MM.1S (cell line): ENCODE measurements around the gene PAPLN.

Experiments used
- DNase-seq: peaks from one replicate; pipeline ENCODE4 v3.0.0-alpha.2; 2015
- H2AFZ ChIP-seq: fragments of 300-600 bp; sonication (generic); 2 replicates; pipeline ENCODE4 v1.6.0; 2016; ENCODE audit warnings: antibody characterized with exemption, low read length
- H3F3A ChIP-seq: fragments of 300-600 bp; sonication (generic); 2 replicates; pipeline ENCODE4 v1.6.1; 2016; ENCODE audit warnings: mild to moderate bottlenecking, antibody characterized with exemption, low read length, moderate library complexity, mixed read lengths; ENCODE audit not compliant: insufficient read depth
- H3K27ac ChIP-seq: fragments of 300-600 bp; sonication (generic); 2 replicates; pipeline ENCODE4 v1.5.1; 2016; ENCODE audit warnings: mild to moderate bottlenecking, low read length
- H3K27me3 ChIP-seq: fragments of 300-600 bp; sonication (generic); replicated peaks from 2 replicates; pipeline ENCODE4 v1.6.0; 2016; ENCODE audit warnings: low read length; ENCODE audit not compliant: insufficient read depth
- H3K36me3 ChIP-seq: fragments of 300-600 bp; sonication (generic); replicated peaks from 2 replicates; pipeline ENCODE4 v1.6.1; 2016; ENCODE audit warnings: mild to moderate bottlenecking, low read length, mixed read lengths; ENCODE audit not compliant: insufficient read depth
- H3K4me1 ChIP-seq: fragments of 300-600 bp; sonication (generic); 2 replicates; pipeline ENCODE4 v1.6.1; 2016; ENCODE audit warnings: low read length, mixed read lengths
- H3K4me2 ChIP-seq: fragments of 300-600 bp; sonication (generic); 2 replicates; pipeline ENCODE4 v1.6.0; 2016; ENCODE audit warnings: low read depth, low read length
- H3K4me3 ChIP-seq: fragments of 300-600 bp; sonication (generic); 2 replicates; pipeline ENCODE4 v1.5.1; 2016; ENCODE audit warnings: low read length, mixed read lengths
- H3K79me2 ChIP-seq: fragments of 300-600 bp; sonication (generic); 2 replicates; pipeline ENCODE4 v1.6.1; 2016; ENCODE audit warnings: mixed run types, low read length, mixed read lengths
- H3K9ac ChIP-seq: fragments of 300-600 bp; sonication (generic); 2 replicates; pipeline ENCODE4 v1.6.1; 2016; ENCODE audit warnings: low read length, mixed read lengths
- H3K9me2 ChIP-seq: fragments of 300-600 bp; sonication (generic); replicated peaks from 2 replicates; pipeline ENCODE4 v1.6.1; 2016; ENCODE audit warnings: mild to moderate bottlenecking, low read length, mixed read lengths; ENCODE audit not compliant: insufficient read depth
- H3K9me3 ChIP-seq: fragments of 300-600 bp; sonication (generic); replicated peaks from 2 replicates; pipeline ENCODE4 v1.6.1; 2016; ENCODE audit warnings: mild to moderate bottlenecking, low read length, mixed read lengths; ENCODE audit not compliant: insufficient read depth
- H4K20me1 ChIP-seq: fragments of 300-600 bp; sonication (generic); 2 replicates; pipeline ENCODE4 v1.6.1; 2016; ENCODE audit warnings: mild to moderate bottlenecking, low read length, moderate library complexity, mixed read lengths; ENCODE audit not compliant: insufficient read depth
- CTCF ChIP-seq: fragments of 300-600 bp; sonication (generic); IDR thresholded peaks from 2 replicates; pipeline ENCODE4 v1.5.1; 2016; ENCODE audit warnings: antibody characterized with exemption, low read length, mixed read lengths
- EZH2 ChIP-seq: fragments of 300-600 bp; sonication (generic); optimal IDR thresholded peaks from 2 replicates; pipeline ENCODE3; 2017; ENCODE audit warnings: low read depth, mild to moderate bottlenecking, antibody characterized with exemption, low read length, mixed read lengths
- EZH2phosphoT487 ChIP-seq: fragments of 300-600 bp; sonication (generic); IDR thresholded peaks from 2 replicates; pipeline ENCODE4 v1.6.1; 2018; ENCODE audit warnings: antibody characterized with exemption, low read length

PAPLN gene

GRCh38 chr14:73264885-73265720 is 27.8 kb downstream of the PAPLN start:
- DNase-seq, result no peak
- TF ChIP-seq CTCF (no peak), EZH2phosphoT487 (no peak), EZH2 (no peak)
- H3K27me3 ChIP-seq, result no peaks in the 10 kb centered on the region
- H3F3A ChIP-seq, result no peaks in the 10 kb centered on the region
- H3K36me3 ChIP-seq, result no peaks in the 10 kb centered on the region
- no peaks in the 10 kb centered on the region for H3K79me2 ChIP-seq
- no peak overlapping the region for H3K4me2 ChIP-seq
- H3K9me2 ChIP-seq, result no peaks in the 10 kb centered on the region
- no peak overlapping the region for H3K27ac ChIP-seq
- H3K4me3 ChIP-seq, result no peak overlapping the region
- no peaks in the 10 kb centered on the region for H3K4me1 ChIP-seq
- no peaks in the 10 kb centered on the region for H4K20me1 ChIP-seq
- H2AFZ ChIP-seq, result no peak overlapping the region
- no peaks in the 10 kb centered on the region for H3K9me3 ChIP-seq
- no peak overlapping the region for H3K9ac ChIP-seq

- Histone ChIP-seq H3K4me3 (no peak overlapping the region), H3K79me2 (no peaks in the 10 kb centered on the region), H3K36me3 (no peaks in the 10 kb centered on the region), H3K4me1 (no peaks in the 10 kb centered on the region), H4K20me1 (no peaks in the 10 kb centered on the region), H3K4me2 (no peak overlapping the region), H3F3A (no peaks in the 10 kb centered on the region), H3K9me3 (no peaks in the 10 kb centered on the region), H3K27me3 (no peaks in the 10 kb centered on the region), H2AFZ (no peak overlapping the region), H3K9ac (no peak overlapping the region), H3K27ac (no peak overlapping the region), H3K9me2 (no peaks in the 10 kb centered on the region)
- TF ChIP-seq EZH2phosphoT487 (no peak), EZH2 (no peak), CTCF (no peak)
- no peak for DNase-seq
These were observed 28.4 kb downstream of the PAPLN start for GRCh38 chr14:73265721-73266046.

GRCh38 chr14:73266317-73266716 is 29.0 kb downstream of the PAPLN start:
- Histone ChIP-seq H4K20me1 (no peaks in the 10 kb centered on the region), H3K4me1 (no peaks in the 10 kb centered on the region), H2AFZ (no peak overlapping the region), H3K79me2 (no peaks in the 10 kb centered on the region), H3K27ac (no peak overlapping the region), H3K9me2 (no peaks in the 10 kb centered on the region), H3K27me3 (no peaks in the 10 kb centered on the region), H3K9me3 (no peaks in the 10 kb centered on the region), H3K36me3 (no peaks in the 10 kb centered on the region), H3K4me3 (no peak overlapping the region), H3K9ac (no peak overlapping the region), H3F3A (no peaks in the 10 kb centered on the region), H3K4me2 (no peak overlapping the region)
- TF ChIP-seq EZH2phosphoT487 (no peak), CTCF (no peak), EZH2 (no peak)
- no peak for DNase-seq
